ENCODE results near the gene SMAGP. TPM values are rescaled to one million over a fixed set of nuclear protein-coding genes. Genes with fewer than 3 reads are reported as not detected.

Gene SMAGP
- total and polyA plus RNA-seq, 2 of the 13 experiments (the other 11 are each of a cell fraction or from before 2014, with no cell fraction given): 9.2 TPM

GRCh38 chr12:51209259-51209658, 61.0 kb downstream of the SMAGP start:
- Histone ChIP-seq H3K9me3 (ENCODE audit: low read length) (no peaks in the 10 kb centered on the region), H2AFZ (ENCODE audit: low read length) (no peak overlapping the region), H3K27ac (ENCODE audit: extremely low read length, insufficient read depth, low read length) (no peak overlapping the region), H3K27me3 (ENCODE audit: control insufficient read depth in 1 of 2, insufficient read depth in 2 of 2, low read length in 2 of 2) (no peaks in the 10 kb centered on the region), H3K4me1 (ENCODE audit: insufficient read depth, low read length) (peaks cover 7% of the 10 kb centered on the region), H4K20me1 (ENCODE audit: insufficient read depth, low read length) (no peaks in the 10 kb centered on the region), H3K4me3 (replicated peaks in 1 of 3; ENCODE audit: insufficient read depth in 1 of 3, low read depth in 2 of 3, low read length in 3 of 3) (no peak overlapping the region), H3K4me2 (ENCODE audit: low read depth, low read length) (no peak overlapping the region), H3K36me3 (replicated peaks in 1 of 2; ENCODE audit: control insufficient read depth in 1 of 2, insufficient read depth in 2 of 2, low read length in 2 of 2) (no peaks in the 10 kb centered on the region), H3K9ac (ENCODE audit: insufficient read depth, low read depth, low read length) (no peak overlapping the region), H3K79me2 (ENCODE audit: insufficient read depth, low read length) (no peaks in the 10 kb centered on the region)
- FAIRE-seq (no peak), ATAC-seq (no peak), DNase-seq (ENCODE audit: low spot score) (no peak)
- POLR2A ChIA-PET: no interaction called here
- in situ Hi-C loops (cut with HindIII; ENCODE audit: extremely low pct_ligation_motif_present, low pct_unique_long_range_greater_than_20kb): no loop called here
- intact Hi-C loops (cut with micrococcal nuclease; ENCODE audit: unreplicated experiment): no loop called here
- BruUV-seq (replicated peaks): no TSS peak
- TF ChIP-seq ZNF496 (CRISPR knock-in tag; IDR thresholded peaks at IDR 0.05; ENCODE audit: insufficient replicate concordance): no peak
- no peak for TF ChIP-seq PCBP2 (optimal IDR thresholded peaks at IDR 0.05; ENCODE audit: low read depth, low read length, poor library complexity, severe bottlenecking)
- no peak for TF ChIP-seq YEATS2 (CRISPR knock-in tag; IDR thresholded peaks at IDR 0.05; ENCODE audit: borderline replicate concordance)
- TF ChIP-seq FOXP1 (IDR thresholded peaks at IDR 0.05): no peak
- no peak for TF ChIP-seq FOXP1 (CRISPR knock-in tag; IDR thresholded peaks at IDR 0.05)
- no peak for TF ChIP-seq ATF7 (IDR thresholded peaks at IDR 0.05)
- no peak for TF ChIP-seq ATF7 (CRISPR knock-in tag; IDR thresholded peaks at IDR 0.05)
- no peak for TF ChIP-seq KLF13 (CRISPR knock-in tag; IDR thresholded peaks at IDR 0.05)
- TF ChIP-seq KLF11 (CRISPR knock-in tag; IDR thresholded peaks at IDR 0.05): no peak
- TF ChIP-seq KAT8 (CRISPR knock-in tag; IDR thresholded peaks at IDR 0.05): no peak
- no peak for TF ChIP-seq MXD3 (CRISPR knock-in tag; IDR thresholded peaks at IDR 0.05)
- 66% methylated on average over 2 of the region's 2 CpGs for WGBS (ENCODE audit: low lambda C conversion rate)
- CTCF ChIA-PET (ENCODE audit: low intra/inter-chr PET ratio, low total read pairs): no interaction called here

Data from HepG2 (cell line).